Fibroblast of lung (primary cell): ENCODE results near the gene LIMCH1. TPM values are rescaled to one million over a fixed set of nuclear protein-coding genes. Genes with fewer than 3 reads are reported as not detected.

Experiments used
- DNase-seq, 2 donors: peaks; one replicate each; pipeline versions ENCODE4 v3.0.0 to v3.0.0-alpha.2; 2010; ENCODE audit warnings: low read depth in 2 of 2
- H2AFZ ChIP-seq: 2 replicates; pipeline ENCODE4 v1.5.1; 2012; ENCODE audit warnings: low read length, control low read depth, inconsistent platforms
- H3K27ac ChIP-seq: 2 replicates; pipeline ENCODE4 v1.5.1; 2011; ENCODE audit warnings: low read length, control low read depth; ENCODE audit not compliant: insufficient read depth
- H3K27me3 ChIP-seq: 2 replicates; pipeline ENCODE4 v1.5.1; 2011; ENCODE audit warnings: mild to moderate bottlenecking, low read length; ENCODE audit not compliant: control insufficient read depth, insufficient read depth
- H3K36me3 ChIP-seq: 2 replicates; pipeline ENCODE4 v1.5.1; 2011; ENCODE audit warnings: low read length; ENCODE audit not compliant: control insufficient read depth, insufficient read depth
- H3K4me1 ChIP-seq: 2 replicates; pipeline ENCODE4 v1.5.1; 2011; ENCODE audit warnings: low read length; ENCODE audit not compliant: control insufficient read depth, insufficient read depth; ENCODE audit errors: extremely low read depth
- H3K4me2 ChIP-seq: 2 replicates; pipeline ENCODE4 v1.5.1; 2011; ENCODE audit warnings: low read length, control low read depth; ENCODE audit not compliant: insufficient read depth; ENCODE audit errors: extremely low read depth
- H3K4me3 ChIP-seq, 4 experiments: fragments of 200-600 bp in 1 of 4; sonication (generic) in 1 of 4; replicated peaks in 1 of 4; 2 replicates each; pipeline ENCODE4 v1.5.1; 2011 to 2016; ENCODE audit warnings: low read length in 4 of 4, low read depth in 3 of 4, mild to moderate bottlenecking in 3 of 4, control low read depth in 2 of 4, inconsistent platforms in 1 of 4, mixed read lengths in 1 of 4; ENCODE audit not compliant: insufficient read depth in 1 of 4; ENCODE audit errors: control extremely low read depth in 1 of 4
- H3K79me2 ChIP-seq: 2 replicates; pipeline ENCODE4 v1.5.1; 2012; ENCODE audit warnings: mild to moderate bottlenecking, low read length, inconsistent platforms; ENCODE audit not compliant: control insufficient read depth, insufficient read depth
- H3K9ac ChIP-seq: 2 replicates; pipeline ENCODE4 v1.5.1; 2011; ENCODE audit warnings: mild to moderate bottlenecking, low read length, control low read depth; ENCODE audit not compliant: insufficient read depth
- H3K9me3 ChIP-seq: 2 replicates; pipeline ENCODE4 v1.5.1; 2012; ENCODE audit warnings: low read depth, low read length; ENCODE audit not compliant: control insufficient read depth, insufficient read depth
- H4K20me1 ChIP-seq: 2 replicates; pipeline ENCODE4 v1.5.1; 2011; ENCODE audit warnings: low read length; ENCODE audit not compliant: control insufficient read depth, insufficient read depth; ENCODE audit errors: extremely low read depth
- CTCF ChIP-seq, 2 donors: IDR thresholded peaks in 1 of 2; conservative IDR thresholded peaks in 1 of 2; 1 replicate in 1 of 2; 2 replicates in 1 of 2; pipeline ENCODE4 v1.5.1; 2011 to 2012; ENCODE audit warnings: low read length in 2 of 2, control low read depth in 1 of 2, inconsistent platforms in 1 of 2, low read depth in 1 of 2, mild to moderate bottlenecking in 1 of 2
- EZH2 ChIP-seq: IDR thresholded peaks from 2 replicates; pipeline ENCODE4 v1.5.1; 2012; ENCODE audit warnings: low read length, control low read depth, mild to moderate bottlenecking; ENCODE audit errors: missing control alignments
- polyA plus RNA-seq, 2 donors: library from polyadenylated mRNA; depleted of rRNA in 1 of 2; stranded (reverse) in 1 of 2; unstranded in 1 of 2; fragments of >200 nt; gene quantifications; 2 replicates each; pipeline ENCODE4 v1.2.1, GENCODE V29; 2011 to 2012; ENCODE audit warnings: missing spikeins in 1 of 2
- total RNA-seq: library from RNA; depleted of rRNA; stranded (reverse); fragments of >200 nt; gene quantifications from 2 replicates; pipeline ENCODE4 v1.2.1, GENCODE V29; 2014

The LIMCH1 gene
- total and polyA plus RNA-seq, 2 donors (not counting 1 experiment from before 2014, with no cell fraction given): 2.8 to 4.6 TPM

GRCh38 chr4:41748571-41749475, 210.9 kb downstream of the LIMCH1 start, which contains the start of gene PHOX2B:
TSS of gene PHOX2B (minus strand) at chr4:41748725. CDS start at chr4:41748610, 115 bp downstream.
- no peaks in the 10 kb centered on the region for H4K20me1 ChIP-seq
- H3K4me2 ChIP-seq: no peak within 1 kb of the TSS
- H3K36me3 ChIP-seq: no peaks in the 10 kb centered on the region
- no peaks in the 10 kb centered on the region for H3K9me3 ChIP-seq
- TF ChIP-seq CTCF (conservative IDR thresholded peaks at IDR 0.05 in 1 of 2, IDR thresholded peaks at IDR 0.05 in 1 of 2; ENCODE audit: low read depth in 1 of 2, low read length in 2 of 2) (no peak), EZH2 (no peak)
- H2AFZ ChIP-seq: no peak within 1 kb of the TSS
- no peaks in the 10 kb centered on the region for H3K4me1 ChIP-seq
- H3K27me3 ChIP-seq: peaks cover 81% of the 10 kb centered on the region
- no peaks in the 10 kb centered on the region for H3K79me2 ChIP-seq
- no peak within 1 kb of the TSS for H3K9ac ChIP-seq
- H3K27ac ChIP-seq: no peak within 1 kb of the TSS
- DNase-seq: no peak
- H3K4me3 ChIP-seq: no peak within 1 kb of the TSS

GRCh38 chr4:41749631-41750039, 211.7 kb downstream of the LIMCH1 start:
- Histone ChIP-seq H3K79me2 (no peaks in the 10 kb centered on the region), H2AFZ (no peak overlapping the region), H3K36me3 (no peaks in the 10 kb centered on the region), H3K4me2 (no peak overlapping the region), H3K27me3 (peaks cover 76% of the 10 kb centered on the region), H3K9ac (no peak overlapping the region), H3K27ac (no peak overlapping the region), H3K4me3 (no peak overlapping the region), H3K4me1 (no peaks in the 10 kb centered on the region), H4K20me1 (no peaks in the 10 kb centered on the region), H3K9me3 (no peaks in the 10 kb centered on the region)
- DNase-seq: no peak
- TF ChIP-seq EZH2: no peak

Other genes with a start within 250 kb of the LIMCH1 start
- not detected in 2 replicates for gene PHOX2B, start 210.6 kb downstream of the LIMCH1 start, total RNA-seq
- not detected in 2 replicates for gene PHOX2B, start 210.6 kb downstream of the LIMCH1 start, polyA plus RNA-seq